ENCODE measurements around the gene CYP27B1.

The CYP27B1 gene

GRCh38 chr12:57740656-57741412, 26.0 kb downstream of the CYP27B1 start:
- DNase-seq (ENCODE audit: low read depth, low spot score) = peak; percentile 95
- peak overlapping the region; percentile 91 for H3K4me3 ChIP-seq (ENCODE audit: low read length)

GRCh38 chr12:57739914-57740538, 26.9 kb downstream of the CYP27B1 start:
- no peak overlapping the region for H3K4me3 ChIP-seq (ENCODE audit: low read length)
- no peak for DNase-seq (ENCODE audit: low read depth, low spot score)

GRCh38 chr12:57739387-57739786, 27.5 kb downstream of the CYP27B1 start:
- no peak for DNase-seq (ENCODE audit: low read depth, low spot score)
- H3K4me3 ChIP-seq (ENCODE audit: low read length) = no peak overlapping the region

GRCh38 chr12:57738661-57739237, 28.1 kb downstream of the CYP27B1 start, which contains the start of gene AGAP2:
AGAP2 (minus strand) TSS chr12:57738742; CDS start chr12:57738246, 496 bp downstream.
- no peak within 1 kb of the TSS for H3K4me3 ChIP-seq (ENCODE audit: low read length)
- DNase-seq (ENCODE audit: low read depth, low spot score) = no peak

GRCh38 chr12:57737467-57738460, 29.1 kb downstream of the CYP27B1 start:
- no peak for DNase-seq (ENCODE audit: low read depth, low spot score)
- H3K4me3 ChIP-seq (ENCODE audit: low read length) = no peak overlapping the region

- no peak overlapping the region for H3K4me3 ChIP-seq (ENCODE audit: low read length)
- no peak for DNase-seq (ENCODE audit: low read depth, low spot score)
Measured at GRCh38 chr12:57736741-57737466, 30.0 kb downstream of the CYP27B1 start.

GRCh38 chr12:57735952-57736740, 30.7 kb downstream of the CYP27B1 start:
- DNase-seq (ENCODE audit: low read depth, low spot score) = no peak
- H3K4me3 ChIP-seq (ENCODE audit: low read length) = no peak overlapping the region

GRCh38 chr12:57735198-57735855, 31.6 kb downstream of the CYP27B1 start:
- no peak for DNase-seq (ENCODE audit: low read depth, low spot score)
- no peak overlapping the region for H3K4me3 ChIP-seq (ENCODE audit: low read length)

- no peak for DNase-seq (ENCODE audit: low read depth, low spot score)
- no peak overlapping the region for H3K4me3 ChIP-seq (ENCODE audit: low read length)
Measured at GRCh38 chr12:57734591-57734990, 32.3 kb downstream of the CYP27B1 start.

GRCh38 chr12:57733928-57734327, 33.0 kb downstream of the CYP27B1 start:
- no peak overlapping the region for H3K4me3 ChIP-seq (ENCODE audit: low read length)
- no peak for DNase-seq (ENCODE audit: low read depth, low spot score)

GRCh38 chr12:57732726-57733593, 33.9 kb downstream of the CYP27B1 start:
- DNase-seq (ENCODE audit: low read depth, low spot score) = no peak
- H3K4me3 ChIP-seq (ENCODE audit: low read length) = no peak overlapping the region

- DNase-seq (ENCODE audit: low read depth, low spot score) = no peak
- H3K4me3 ChIP-seq (ENCODE audit: low read length) = no peak overlapping the region
Measured at GRCh38 chr12:57732270-57732669, 34.6 kb downstream of the CYP27B1 start.

- no peak for DNase-seq (ENCODE audit: low read depth, low spot score)
- no peak overlapping the region for H3K4me3 ChIP-seq (ENCODE audit: low read length)
Measured at GRCh38 chr12:57731411-57732080, 35.3 kb downstream of the CYP27B1 start.

GRCh38 chr12:57730336-57731067, 36.4 kb downstream of the CYP27B1 start:
- DNase-seq (ENCODE audit: low read depth, low spot score) = no peak

GRCh38 chr12:57729321-57729844, 37.5 kb downstream of the CYP27B1 start:
- no peak for DNase-seq (ENCODE audit: low read depth, low spot score)
- H3K4me3 ChIP-seq (ENCODE audit: low read length) = no peak overlapping the region

More at GRCh38 chr12:57730336-57731067, 36.4 kb downstream of the CYP27B1 start:
- no peak overlapping the region for H3K4me3 ChIP-seq (ENCODE audit: low read length)
